Erythroblast (primary cell): Measurements from ENCODE around the gene DDX27.

Experiments used
- GATA1 ChIP-seq: IDR thresholded peaks from 2 replicates; pipeline ENCODE4 v1.6.1; 2011; ENCODE audit warnings: low read depth, mild to moderate bottlenecking, control low read depth, low read length, moderate library complexity
- POLR2A ChIP-seq: IDR thresholded peaks from 2 replicates; pipeline ENCODE4 v1.6.1; 2011; ENCODE audit warnings: mild to moderate bottlenecking, low read length

DNA sequence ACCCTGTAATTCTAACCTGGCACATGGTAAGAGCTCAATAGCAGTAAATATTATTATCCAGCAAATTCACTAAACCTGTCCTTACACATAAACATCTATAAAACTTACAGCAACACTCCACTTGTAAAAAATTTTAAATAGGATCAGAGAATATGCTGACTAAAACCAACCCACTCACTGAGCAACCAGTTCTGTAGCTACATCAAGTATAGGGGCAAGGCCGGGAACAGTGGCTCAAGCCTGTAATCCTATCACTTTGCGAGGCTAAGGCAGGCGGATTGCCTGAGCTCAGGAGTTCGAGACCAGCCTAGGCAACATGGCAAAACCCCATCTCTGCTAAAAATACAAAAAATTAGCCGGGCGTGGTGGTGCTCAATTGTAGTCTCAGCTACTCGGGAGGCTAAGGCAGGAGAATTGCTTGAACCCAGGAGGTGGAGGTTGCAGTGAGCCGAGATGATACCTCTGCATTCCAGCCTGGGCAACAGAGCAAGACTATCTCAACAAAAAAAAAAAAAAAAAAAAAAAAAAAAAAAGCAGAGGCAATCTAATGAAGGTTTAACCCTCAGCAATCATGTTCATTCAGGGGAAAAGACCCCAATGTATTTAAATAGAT is 37.8 kb upstream of the DDX27 start:
- TF ChIP-seq GATA1 (no peak), POLR2A (no peak)
